H9 (cell line): ENCODE data around the gene SDHAF2. TPM values are rescaled to one million over a fixed set of nuclear protein-coding genes. Genes with fewer than 3 reads are reported as not detected.

Source experiments
- DNase-seq: peaks from one replicate; pipeline ENCODE4 v3.0.0-alpha.2; 2017
- H2AFZ ChIP-seq: one replicate; pipeline ENCODE4 v1.6.1; 2013; ENCODE audit warnings: mild to moderate bottlenecking, low read length, control low read depth, moderate library complexity
- H2AK5ac ChIP-seq: 2 replicates; pipeline ENCODE4 v1.6.1; 2013; ENCODE audit warnings: low read length, control low read depth, mixed read lengths; ENCODE audit not compliant: insufficient read length
- H2BK120ac ChIP-seq: one replicate; pipeline ENCODE4 v1.6.1; 2013; ENCODE audit warnings: low read depth, mild to moderate bottlenecking, low read length, control low read depth, inconsistent platforms; ENCODE audit not compliant: poor library complexity, severe bottlenecking
- H2BK12ac ChIP-seq: 2 replicates; pipeline ENCODE4 v1.6.1; 2013; ENCODE audit warnings: low read length, control low read depth, mixed read lengths, low read depth; ENCODE audit not compliant: insufficient read length
- H2BK15ac ChIP-seq: 2 replicates; pipeline ENCODE4 v1.6.1; 2013; ENCODE audit warnings: low read depth, low read length, control low read depth
- H2BK20ac ChIP-seq: one replicate; pipeline ENCODE4 v1.6.1; 2013; ENCODE audit warnings: low read depth, mild to moderate bottlenecking, low read length, control low read depth, inconsistent platforms; ENCODE audit not compliant: poor library complexity, severe bottlenecking
- H2BK5ac ChIP-seq: 2 replicates; pipeline ENCODE4 v1.6.1; 2013; ENCODE audit warnings: low read length, control low read depth, mixed read lengths; ENCODE audit not compliant: insufficient read length
- H3K14ac ChIP-seq: 2 replicates; pipeline ENCODE4 v1.6.1; 2013; ENCODE audit warnings: low read length, control low read depth; ENCODE audit not compliant: insufficient read depth
- H3K18ac ChIP-seq: 2 replicates; pipeline ENCODE4 v1.6.1; 2013; ENCODE audit warnings: low read depth, mild to moderate bottlenecking, mixed read lengths, low read length, control low read depth; ENCODE audit not compliant: insufficient read length
- H3K23ac ChIP-seq: 2 replicates; pipeline ENCODE4 v1.6.1; 2013; ENCODE audit warnings: low read length, control low read depth, mixed read lengths, low read depth; ENCODE audit not compliant: insufficient read length
- H3K23me2 ChIP-seq: 2 replicates; pipeline ENCODE4 v1.6.1; 2013; ENCODE audit warnings: low read depth, mild to moderate bottlenecking, mixed read lengths, low read length, control low read depth; ENCODE audit not compliant: insufficient read length, poor library complexity, severe bottlenecking
- H3K27ac ChIP-seq: 2 replicates; pipeline ENCODE4 v1.5.1; 2013; ENCODE audit warnings: low read length, control low read depth, mixed read lengths, low read depth; ENCODE audit not compliant: insufficient read length
- H3K27me3 ChIP-seq: 2 replicates; pipeline ENCODE4 v1.6.1; 2013; ENCODE audit warnings: low read length, control low read depth, inconsistent platforms; ENCODE audit not compliant: insufficient read depth
- H3K4ac ChIP-seq: 2 replicates; pipeline ENCODE4 v1.6.1; 2013; ENCODE audit warnings: low read depth, mild to moderate bottlenecking, control low read depth, inconsistent platforms, low read length, moderate library complexity
- H3K4me1 ChIP-seq: 2 replicates; pipeline ENCODE4 v1.6.1; 2013; ENCODE audit warnings: low read length, control low read depth, inconsistent platforms; ENCODE audit not compliant: insufficient read depth
- H3K4me2 ChIP-seq: 2 replicates; pipeline ENCODE4 v1.6.1; 2013; ENCODE audit warnings: low read length, control low read depth, mixed read lengths; ENCODE audit not compliant: insufficient read length, insufficient read depth
- H3K56ac ChIP-seq: 2 replicates; pipeline ENCODE4 v1.6.1; 2013; ENCODE audit warnings: low read depth, mild to moderate bottlenecking, mixed read lengths, low read length, control low read depth; ENCODE audit not compliant: insufficient read length
- H3K79me1 ChIP-seq: 2 replicates; pipeline ENCODE4 v1.6.1; 2013; ENCODE audit warnings: low read depth, mild to moderate bottlenecking, moderate library complexity, low read length, control low read depth, inconsistent platforms; ENCODE audit not compliant: insufficient read depth, poor library complexity, severe bottlenecking
- H3K79me2 ChIP-seq: 2 replicates; pipeline ENCODE4 v1.6.1; 2013; ENCODE audit warnings: low read length, control low read depth, inconsistent platforms; ENCODE audit not compliant: insufficient read depth
- H3K9ac ChIP-seq: 2 replicates; pipeline ENCODE4 v1.6.1; 2013; ENCODE audit warnings: low read length, control low read depth, mixed read lengths; ENCODE audit not compliant: insufficient read length; ENCODE audit errors: extremely low read depth
- H3K9me3 ChIP-seq: one replicate; pipeline ENCODE4 v1.6.1; 2013; ENCODE audit warnings: low read depth, low read length, inconsistent platforms; ENCODE audit not compliant: control insufficient read depth
- H3T11ph ChIP-seq: one replicate; pipeline ENCODE4 v1.6.1; 2013; ENCODE audit warnings: mild to moderate bottlenecking, low read length, control low read depth, inconsistent platforms
- H4K20me1 ChIP-seq: one replicate; pipeline ENCODE4 v1.6.1; 2013; ENCODE audit not compliant: control insufficient read depth, insufficient read length, insufficient read depth
- H4K5ac ChIP-seq: 2 replicates; pipeline ENCODE4 v1.6.1; 2013; ENCODE audit warnings: low read depth, mild to moderate bottlenecking, mixed read lengths, low read length, control low read depth; ENCODE audit not compliant: insufficient read length
- H4K8ac ChIP-seq: replicated peaks from 2 replicates; pipeline ENCODE4 v1.6.1; 2013; ENCODE audit warnings: low read length, control low read depth, mixed read lengths, low read depth; ENCODE audit not compliant: insufficient read length
- H4K91ac ChIP-seq: 2 replicates; pipeline ENCODE4 v1.6.1; 2013; ENCODE audit warnings: low read depth, mild to moderate bottlenecking, moderate library complexity, mixed read lengths, low read length, control low read depth; ENCODE audit not compliant: insufficient read length
- H3K27ac Mint-ChIP-seq, 3 experiments: 2 replicates in 2 of 3; 3 replicates in 1 of 3; pipeline ENCODE4 v1.8.0; 2020 to 2021; ENCODE audit warnings: mixed read lengths in 3 of 3, mild to moderate bottlenecking in 1 of 3, moderate library complexity in 1 of 3
- H3K27me3 Mint-ChIP-seq: 2 replicates; pipeline ENCODE4 v1.8.0; 2021; ENCODE audit warnings: low read depth, mild to moderate bottlenecking, moderate library complexity, mixed read lengths
- H3K36me3 Mint-ChIP-seq, 3 experiments: 2 replicates in 2 of 3; 3 replicates in 1 of 3; pipeline ENCODE4 v1.8.0; 2020 to 2021; ENCODE audit warnings: low read depth in 3 of 3, mixed read lengths in 3 of 3; ENCODE audit not compliant: insufficient read depth in 1 of 3
- H3K4me1 Mint-ChIP-seq, 2 experiments: 2 replicates each; pipeline ENCODE4 v1.8.0; 2020; ENCODE audit warnings: mixed read lengths in 2 of 2
- H3K4me3 Mint-ChIP-seq, 2 experiments: 2 replicates in 1 of 2; 3 replicates in 1 of 2; pipeline ENCODE4 v1.8.0; 2020 to 2021; ENCODE audit warnings: mild to moderate bottlenecking in 2 of 2, mixed read lengths in 2 of 2, moderate library complexity in 1 of 2
- H3K9me3 Mint-ChIP-seq, 2 experiments: 2 replicates in 1 of 2; 3 replicates in 1 of 2; pipeline ENCODE4 v1.8.0; 2020; ENCODE audit warnings: mild to moderate bottlenecking in 2 of 2, mixed read lengths in 2 of 2, moderate library complexity in 1 of 2
- WGBS: extraction: QIAGEN DNeasy Blood & Tissue Kit; methylation state at CpG from one replicate; pipeline ENCODE4 v1.1.7; 2013; ENCODE audit warnings: missing lambda C conversion rate, low lambda C conversion rate, mixed read lengths; ENCODE audit not compliant: insufficient read length; ENCODE audit errors: extremely low coverage; 5-methylcytosine and 5-hydroxymethylcytosine counted together
- total RNA-seq: library from RNA; stranded (reverse); gene quantifications from 2 replicates; pipeline ENCODE4 v1.2.1, GENCODE V29; 2021
- TF ChIP-seq, protein P1 (sequence below): fragments of 200-600 bp; sonication (generic); conservative IDR thresholded peaks from 3 replicates; pipeline ENCODE4 v1.8.0; 2021; ENCODE audit warnings: antibody characterized with exemption, mild to moderate bottlenecking

The SDHAF2 gene
- total RNA-seq, 1 experiment from 2014 or later: 41.8 TPM

- Histone ChIP-seq H3K56ac (no peak overlapping the region), H2BK120ac (no peak overlapping the region), H3K79me2 (no peaks in the 10 kb centered on the region), H4K91ac (no peak overlapping the region), H2BK12ac (no peak overlapping the region), H3K4me1 (peaks cover 3% of the 10 kb centered on the region; the same call in 1 of the 2 replicates), H3K4ac (no peak overlapping the region), H2AFZ (no peak overlapping the region), H2AK5ac (no peak overlapping the region), H3K27me3 (no peaks in the 10 kb centered on the region), H3T11ph (no peak overlapping the region), H3K18ac (no peak overlapping the region), H2BK20ac (no peak overlapping the region), H2BK15ac (no peak overlapping the region), H4K20me1 (peaks cover 4% of the 10 kb centered on the region), H2BK5ac (no peak overlapping the region), H3K9me3 (no peaks in the 10 kb centered on the region), H3K79me1 (no peaks in the 10 kb centered on the region), H3K4me2 (no peak overlapping the region), H3K23ac (no peak overlapping the region), H3K14ac (no peak overlapping the region), H4K8ac (no peak overlapping the region), H3K9ac (no peak overlapping the region), H4K5ac (no peak overlapping the region), H3K23me2 (no peaks in the 10 kb centered on the region), H3K27ac (no peak overlapping the region)
- TF ChIP-seq, protein P1, sequence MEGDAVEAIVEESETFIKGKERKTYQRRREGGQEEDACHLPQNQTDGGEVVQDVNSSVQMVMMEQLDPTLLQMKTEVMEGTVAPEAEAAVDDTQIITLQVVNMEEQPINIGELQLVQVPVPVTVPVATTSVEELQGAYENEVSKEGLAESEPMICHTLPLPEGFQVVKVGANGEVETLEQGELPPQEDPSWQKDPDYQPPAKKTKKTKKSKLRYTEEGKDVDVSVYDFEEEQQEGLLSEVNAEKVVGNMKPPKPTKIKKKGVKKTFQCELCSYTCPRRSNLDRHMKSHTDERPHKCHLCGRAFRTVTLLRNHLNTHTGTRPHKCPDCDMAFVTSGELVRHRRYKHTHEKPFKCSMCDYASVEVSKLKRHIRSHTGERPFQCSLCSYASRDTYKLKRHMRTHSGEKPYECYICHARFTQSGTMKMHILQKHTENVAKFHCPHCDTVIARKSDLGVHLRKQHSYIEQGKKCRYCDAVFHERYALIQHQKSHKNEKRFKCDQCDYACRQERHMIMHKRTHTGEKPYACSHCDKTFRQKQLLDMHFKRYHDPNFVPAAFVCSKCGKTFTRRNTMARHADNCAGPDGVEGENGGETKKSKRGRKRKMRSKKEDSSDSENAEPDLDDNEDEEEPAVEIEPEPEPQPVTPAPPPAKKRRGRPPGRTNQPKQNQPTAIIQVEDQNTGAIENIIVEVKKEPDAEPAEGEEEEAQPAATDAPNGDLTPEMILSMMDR: no peak
- no CpG with 5 or more reads among the region's 5 CpGs for WGBS
- Mint-ChIP-seq H3K27ac (no peak overlapping the region), H3K4me3 (no peak overlapping the region), H3K9me3 (no peaks in the 10 kb centered on the region; a peak in 1 of 5 replicates), H3K36me3 (peaks cover 3 to 5% (median 4%) of the 10 kb centered on the region in 3 experiments; a peak in 5 of 7 replicates), H3K27me3 (peaks cover 32% of the 10 kb centered on the region), H3K4me1 (peaks cover 31 to 48% of the 10 kb centered on the region in 2 experiments)
- no peak for DNase-seq
Observed at GRCh38 chr11:61486779-61487178, 56.9 kb downstream of the SDHAF2 start.
